ENCODE results near the gene RPTOR.

DNA sequence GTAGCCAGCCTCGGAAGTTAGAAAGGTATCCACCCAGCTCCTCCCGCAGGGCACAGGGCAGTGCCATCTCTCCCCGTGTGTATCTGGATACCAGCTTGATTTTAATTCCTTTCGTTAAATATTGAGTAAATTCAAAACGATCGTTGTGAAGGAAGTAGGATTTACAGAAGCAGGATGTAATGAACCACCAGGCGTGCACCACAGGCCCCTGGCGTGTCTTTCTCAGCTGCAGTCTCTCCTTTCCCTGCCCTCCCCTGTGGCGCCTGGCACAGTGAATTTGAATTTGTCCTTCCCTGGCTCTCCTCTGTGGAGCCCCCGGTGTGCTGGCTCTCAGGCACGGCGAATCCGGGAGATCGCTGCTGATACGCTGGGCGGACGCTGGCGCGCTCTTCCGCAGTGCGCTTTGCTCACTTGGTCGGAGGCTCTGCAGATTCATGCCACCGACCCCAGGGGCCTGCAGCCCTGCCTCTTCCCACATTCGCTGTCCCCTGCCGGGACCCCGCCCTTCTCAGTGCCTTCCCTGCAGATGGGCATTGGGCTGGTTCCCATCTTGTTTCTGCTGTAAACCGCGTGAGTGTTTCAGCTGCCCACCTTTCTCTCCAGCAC lies 164.6 kb downstream of the RPTOR start:
- TF ChIP-seq, protein P1, sequence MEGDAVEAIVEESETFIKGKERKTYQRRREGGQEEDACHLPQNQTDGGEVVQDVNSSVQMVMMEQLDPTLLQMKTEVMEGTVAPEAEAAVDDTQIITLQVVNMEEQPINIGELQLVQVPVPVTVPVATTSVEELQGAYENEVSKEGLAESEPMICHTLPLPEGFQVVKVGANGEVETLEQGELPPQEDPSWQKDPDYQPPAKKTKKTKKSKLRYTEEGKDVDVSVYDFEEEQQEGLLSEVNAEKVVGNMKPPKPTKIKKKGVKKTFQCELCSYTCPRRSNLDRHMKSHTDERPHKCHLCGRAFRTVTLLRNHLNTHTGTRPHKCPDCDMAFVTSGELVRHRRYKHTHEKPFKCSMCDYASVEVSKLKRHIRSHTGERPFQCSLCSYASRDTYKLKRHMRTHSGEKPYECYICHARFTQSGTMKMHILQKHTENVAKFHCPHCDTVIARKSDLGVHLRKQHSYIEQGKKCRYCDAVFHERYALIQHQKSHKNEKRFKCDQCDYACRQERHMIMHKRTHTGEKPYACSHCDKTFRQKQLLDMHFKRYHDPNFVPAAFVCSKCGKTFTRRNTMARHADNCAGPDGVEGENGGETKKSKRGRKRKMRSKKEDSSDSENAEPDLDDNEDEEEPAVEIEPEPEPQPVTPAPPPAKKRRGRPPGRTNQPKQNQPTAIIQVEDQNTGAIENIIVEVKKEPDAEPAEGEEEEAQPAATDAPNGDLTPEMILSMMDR (conservative IDR thresholded peaks at IDR 0.05; ENCODE audit: low read length) = no peak
- no peak for TF ChIP-seq EZH2phosphoT487 (IDR thresholded peaks at IDR 0.05; ENCODE audit: borderline replicate concordance, low read depth, low read length)

Measured in OCI-LY7 (cell line).